HEK293T (cell line): ENCODE data around the gene APOOL.

ENCODE experiments used
- CTCF ChIA-PET: fragments of 350-600 bp; formaldehyde crosslinking; extraction: SDS; loops from one replicate; lab custom pipeline; 2021; ENCODE audit warnings: antibody characterized with exemption, inconsistent platforms; lab: Yijun Ruan, JAX
- POLR2A ChIA-PET: fragments of 350-600 bp; formaldehyde crosslinking; extraction: SDS; loops from one replicate; lab custom pipeline; 2020; ENCODE audit warnings: antibody characterized with exemption, inconsistent platforms; lab: Yijun Ruan, JAX
- DNase-seq: peaks from one replicate; pipeline ENCODE4 v3.0.0; 2012; ENCODE audit warnings: mixed read lengths; ENCODE audit errors: extremely low spot score
- ARNT ChIP-seq: fragments of 450-650 bp; IDR thresholded peaks from 2 replicates; pipeline ENCODE4 v1.6.1; 2017; ENCODE audit warnings: mild to moderate bottlenecking
- BHLHE40 ChIP-seq: fragments of 450-650 bp; IDR thresholded peaks from 2 replicates; pipeline ENCODE4 v1.6.1; 2016; ENCODE audit warnings: mild to moderate bottlenecking, moderate library complexity, borderline replicate concordance
- CTBP1 ChIP-seq: fragments of 450-650 bp; IDR thresholded peaks from 2 replicates; pipeline ENCODE4 v1.6.1; 2016; ENCODE audit warnings: borderline replicate concordance
- ELF4 ChIP-seq: fragments of 450-650 bp; IDR thresholded peaks from 2 replicates; pipeline ENCODE4 v1.6.1; 2017; ENCODE audit warnings: antibody characterized with exemption
- FOXA1 ChIP-seq: fragments of 450-650 bp; IDR thresholded peaks from 2 replicates; pipeline ENCODE4 v1.6.1; 2016; ENCODE audit warnings: mild to moderate bottlenecking
- FOXK2 ChIP-seq: fragments of 450-650 bp; IDR thresholded peaks from 2 replicates; pipeline ENCODE4 v1.6.1; 2016; ENCODE audit warnings: mild to moderate bottlenecking
- FOXM1 ChIP-seq: fragments of 450-650 bp; IDR thresholded peaks from 2 replicates; pipeline ENCODE4 v1.6.1; 2017; ENCODE audit warnings: mild to moderate bottlenecking, borderline replicate concordance
- HDGF ChIP-seq: fragments of 450-650 bp; IDR thresholded peaks from 2 replicates; pipeline ENCODE4 v1.6.1; 2017; ENCODE audit warnings: antibody characterized with exemption, borderline replicate concordance
- L3MBTL2 ChIP-seq: fragments of 450-650 bp; conservative IDR thresholded peaks from 2 replicates; pipeline ENCODE4 v1.6.1; 2016; ENCODE audit warnings: mild to moderate bottlenecking
- LEF1 ChIP-seq: fragments of 450-650 bp; IDR thresholded peaks from 2 replicates; pipeline ENCODE4 v1.6.1; 2017; ENCODE audit warnings: mild to moderate bottlenecking, borderline replicate concordance
- NFRKB ChIP-seq: fragments of 450-650 bp; IDR thresholded peaks from 2 replicates; pipeline ENCODE4 v1.6.1; 2016; ENCODE audit warnings: mild to moderate bottlenecking, moderate library complexity
- PKNOX1 ChIP-seq: fragments of 450-650 bp; IDR thresholded peaks from 2 replicates; pipeline ENCODE4 v1.6.1; 2016
- SP1 ChIP-seq: fragments of 450-650 bp; IDR thresholded peaks from 2 replicates; pipeline ENCODE4 v1.6.1; 2017
- SUZ12 ChIP-seq: fragments of 450-650 bp; IDR thresholded peaks from 2 replicates; pipeline ENCODE4 v1.6.1; 2016; ENCODE audit warnings: mild to moderate bottlenecking
- TARDBP ChIP-seq: fragments of 450-650 bp; IDR thresholded peaks from 2 replicates; pipeline ENCODE4 v1.6.1; 2016
- ZNF384 ChIP-seq: fragments of 450-650 bp; IDR thresholded peaks from 2 replicates; pipeline ENCODE4 v1.6.1; 2016

Gene APOOL

GRCh38 chrX:85024562-85024961 lies 20.9 kb downstream of the APOOL start:
- no peak for TF ChIP-seq L3MBTL2
- TF ChIP-seq LEF1 = no peak
- TF ChIP-seq CTBP1 = no peak
- no peak for TF ChIP-seq TARDBP
- TF ChIP-seq PKNOX1 = no peak
- TF ChIP-seq ELF4 = no peak
- no peak for TF ChIP-seq FOXK2
- no peak for TF ChIP-seq ARNT
- no peak for TF ChIP-seq SP1
- TF ChIP-seq FOXA1 = no peak
- no peak for TF ChIP-seq FOXM1
- TF ChIP-seq BHLHE40 = no peak
- TF ChIP-seq NFRKB = no peak
- TF ChIP-seq ZNF384 = no peak
- no peak for TF ChIP-seq SUZ12
- TF ChIP-seq HDGF = no peak
- ChIA-PET POLR2A (no interaction called here), CTCF (interaction anchor here (0.6 kb wide), 1 partner anchor 319 kb away, joined by 5 read pairs; no protein-coding TSS in a partner anchor)
- no peak for DNase-seq

- ChIA-PET CTCF (no interaction called here), POLR2A (no interaction called here)
- TF ChIP-seq FOXA1 = no peak
- no peak for TF ChIP-seq BHLHE40
- TF ChIP-seq ZNF384 = no peak
- no peak for TF ChIP-seq CTBP1
- TF ChIP-seq PKNOX1 = no peak
- no peak for TF ChIP-seq SP1
- no peak for TF ChIP-seq HDGF
- no peak for TF ChIP-seq LEF1
- TF ChIP-seq FOXM1 = no peak
- no peak for TF ChIP-seq NFRKB
- TF ChIP-seq L3MBTL2 = no peak
- no peak for TF ChIP-seq ARNT
- TF ChIP-seq FOXK2 = no peak
- no peak for TF ChIP-seq TARDBP
- TF ChIP-seq SUZ12 = no peak
- TF ChIP-seq ELF4 = no peak
- no peak for DNase-seq
Observed at GRCh38 chrX:85026170-85026569, 22.5 kb downstream of the APOOL start.

- DNase-seq = no peak
- POLR2A ChIA-PET = no interaction called here
- TF ChIP-seq ELF4 (no peak), PKNOX1 (no peak), BHLHE40 (no peak), FOXA1 (no peak), TARDBP (no peak), L3MBTL2 (no peak), SP1 (no peak), ARNT (no peak), LEF1 (no peak), FOXM1 (no peak), HDGF (no peak), FOXK2 (no peak), CTBP1 (no peak), SUZ12 (no peak), ZNF384 (no peak), NFRKB (no peak)
- CTCF ChIA-PET = no interaction called here
Observed at GRCh38 chrX:85029043-85029442, 25.4 kb downstream of the APOOL start.

- POLR2A ChIA-PET = no interaction called here
Observed at GRCh38 chrX:85031505-85031904, 27.8 kb downstream of the APOOL start.

GRCh38 chrX:85037114-85037513 lies 33.4 kb downstream of the APOOL start:
- ChIA-PET CTCF (no interaction called here), POLR2A (no interaction called here)
- DNase-seq = no peak
- no peak for TF ChIP-seq CTBP1
- TF ChIP-seq TARDBP = no peak
- TF ChIP-seq ZNF384 = no peak
- no peak for TF ChIP-seq FOXA1
- no peak for TF ChIP-seq SP1
- no peak for TF ChIP-seq FOXK2
- TF ChIP-seq ELF4 = no peak
- TF ChIP-seq PKNOX1 = no peak
- TF ChIP-seq HDGF = no peak
- no peak for TF ChIP-seq L3MBTL2
- no peak for TF ChIP-seq BHLHE40
- TF ChIP-seq ARNT = no peak
- TF ChIP-seq LEF1 = no peak

More at GRCh38 chrX:85031505-85031904, 27.8 kb downstream of the APOOL start:
- CTCF ChIA-PET = no interaction called here
- TF ChIP-seq HDGF (no peak), LEF1 (no peak), ARNT (no peak), ELF4 (no peak), PKNOX1 (no peak)
- no peak for DNase-seq
